Astrocyte of the cerebellum (primary cell): Measurements from ENCODE around the gene RHOA.
"Not testable (repeated sequence)": the region's sequence is repeated elsewhere in the genome, so short reads cannot be mapped to it uniquely, and the experiment has no call there.

Experiments used
- DNase-seq: peaks from one replicate; pipeline ENCODE4 v3.0.0-alpha.2; 2011; ENCODE audit warnings: low read depth
- H3K4me3 ChIP-seq: 2 replicates; pipeline ENCODE4 v1.5.1; 2011; ENCODE audit warnings: mild to moderate bottlenecking, low read depth, low read length, moderate library complexity
- CTCF ChIP-seq: IDR thresholded peaks from 2 replicates; pipeline ENCODE4 v1.5.1; 2012; ENCODE audit warnings: low read length, low read depth, moderate library complexity, mild to moderate bottlenecking; ENCODE audit errors: missing control alignments
- in situ Hi-C: cut with HindIII; loops from 2 replicates; pipeline ENCODE4 v1.10.0; 2017; ENCODE audit warnings: low sequenced_read_pairs

The RHOA gene

DNA sequence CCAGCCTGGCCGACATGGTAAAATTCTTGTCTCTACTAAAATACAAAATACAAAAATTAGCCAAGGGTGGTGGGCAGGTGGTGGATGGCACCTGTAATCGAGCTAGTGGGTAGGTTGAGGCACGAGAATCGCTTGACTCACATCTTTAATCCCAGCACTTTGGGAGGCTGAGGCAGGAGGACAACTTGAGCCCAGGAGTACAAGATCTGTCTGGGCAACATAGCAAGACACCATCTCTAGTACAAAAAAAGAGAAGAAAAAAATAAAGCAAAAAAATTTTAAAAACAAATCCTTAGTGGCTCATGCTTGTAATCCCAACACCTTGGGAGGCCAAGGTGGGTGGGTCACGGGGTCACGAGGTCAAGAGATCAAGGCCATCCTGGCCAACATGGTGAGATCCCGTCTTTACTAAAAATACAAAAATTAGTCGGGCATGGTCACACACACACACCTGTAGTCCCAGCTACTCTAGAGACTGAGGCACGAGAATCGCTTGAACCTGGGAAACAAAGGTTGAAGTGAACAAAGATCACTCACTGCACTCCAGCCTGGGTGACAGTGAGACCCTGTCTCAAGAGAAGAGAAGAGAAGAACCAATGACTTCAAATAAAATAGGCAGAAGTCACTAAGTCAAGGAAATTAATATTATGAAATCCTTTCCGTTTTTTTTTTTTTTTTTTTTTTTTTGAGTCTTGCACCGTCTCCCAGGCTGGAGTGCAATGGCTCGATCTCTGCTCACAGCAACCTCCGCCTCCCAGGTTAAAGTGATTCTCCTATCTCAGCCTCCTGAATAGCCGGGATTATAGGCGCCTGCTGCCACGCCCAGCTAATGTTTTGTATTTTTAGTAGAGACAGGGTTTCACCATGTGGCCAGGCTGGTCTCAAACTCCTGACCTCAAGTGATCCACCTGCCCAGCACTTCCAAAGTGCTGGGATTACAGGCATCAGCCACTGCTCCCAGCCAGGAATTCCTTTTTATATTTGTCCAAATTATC is 4.9 kb downstream of the RHOA start:
- no peak overlapping the region for H3K4me3 ChIP-seq
- no peak for TF ChIP-seq CTCF
- in situ Hi-C loops, result no loop called here
- no peak for DNase-seq

DNA sequence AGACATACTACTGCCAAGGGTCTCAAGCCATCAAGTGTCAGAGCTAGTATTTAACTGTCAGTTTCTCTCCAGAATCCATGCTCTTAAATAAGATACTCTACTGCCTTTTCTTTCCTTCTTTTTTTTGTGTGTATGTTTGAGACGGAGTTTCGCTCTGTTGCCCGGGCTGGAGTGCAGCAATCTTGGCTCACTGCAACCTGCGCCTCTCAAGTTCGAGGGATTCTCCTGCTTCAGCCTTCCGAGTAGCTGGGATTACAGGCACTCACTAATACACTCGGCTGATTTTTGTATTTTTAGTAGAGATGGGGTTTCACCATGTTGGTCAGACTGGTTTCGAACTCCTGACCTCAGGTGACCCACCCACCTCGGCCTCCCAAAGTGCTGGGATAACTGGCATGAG is 6.2 kb downstream of the RHOA start:
- H3K4me3 ChIP-seq, DNase-seq, in situ Hi-C loops: not testable (repeated sequence)

GRCh38 chr3:49403891-49404290 is 7.9 kb downstream of the RHOA start:
- no peak overlapping the region for H3K4me3 ChIP-seq
- TF ChIP-seq CTCF, result no peak
- in situ Hi-C loops, result no loop called here
- no peak for DNase-seq

DNA sequence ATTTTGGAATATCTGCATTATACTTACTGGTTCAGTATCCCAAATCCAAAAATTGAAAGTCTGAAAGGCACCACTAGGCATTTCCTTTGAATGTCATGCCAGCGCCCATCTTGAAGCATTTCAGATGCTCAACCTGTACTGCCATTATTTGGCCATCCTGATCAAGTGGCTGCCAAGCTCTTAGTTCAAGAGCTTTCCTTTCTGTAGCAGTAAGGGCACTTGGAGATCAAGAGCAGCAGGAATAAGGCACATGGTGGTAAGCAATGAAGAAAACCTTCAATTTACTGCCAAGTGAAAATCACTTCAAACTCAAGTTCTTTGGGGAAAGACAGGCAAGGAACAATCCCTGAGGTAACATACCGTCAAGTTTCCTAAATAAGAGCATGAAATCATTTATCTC is 10.0 kb downstream of the RHOA start:
- H3K4me3 ChIP-seq, result no peak overlapping the region
- no peak for DNase-seq
- no peak for TF ChIP-seq CTCF
- in situ Hi-C loops, result no loop called here

DNA sequence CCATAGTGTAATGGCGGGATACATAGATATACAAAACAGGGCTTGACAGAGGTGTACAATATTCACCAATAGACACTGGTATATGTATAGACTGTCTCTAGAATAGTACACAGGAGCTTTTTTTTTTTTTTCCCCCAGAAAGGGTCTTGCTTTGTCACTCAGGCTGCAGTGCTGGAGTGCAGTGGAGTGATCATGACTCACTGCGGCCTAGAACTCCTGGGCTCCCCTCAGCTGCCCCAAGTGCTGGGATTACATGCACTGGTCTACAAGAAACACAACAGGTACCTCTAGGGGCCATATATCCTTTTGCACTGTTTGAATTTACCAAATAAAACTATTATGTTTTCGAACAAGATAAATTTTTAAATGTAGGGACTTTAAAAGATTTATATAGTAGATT is 12.3 kb downstream of the RHOA start:
- H3K4me3 ChIP-seq, result no peak overlapping the region
- DNase-seq, result no peak
- in situ Hi-C loops, result no loop called here
- no peak for TF ChIP-seq CTCF

GRCh38 chr3:49397470-49397869 is 14.3 kb downstream of the RHOA start:
- in situ Hi-C loops, result no loop called here
- DNase-seq, result no peak
- no peak overlapping the region for H3K4me3 ChIP-seq
- TF ChIP-seq CTCF, result no peak

DNA sequence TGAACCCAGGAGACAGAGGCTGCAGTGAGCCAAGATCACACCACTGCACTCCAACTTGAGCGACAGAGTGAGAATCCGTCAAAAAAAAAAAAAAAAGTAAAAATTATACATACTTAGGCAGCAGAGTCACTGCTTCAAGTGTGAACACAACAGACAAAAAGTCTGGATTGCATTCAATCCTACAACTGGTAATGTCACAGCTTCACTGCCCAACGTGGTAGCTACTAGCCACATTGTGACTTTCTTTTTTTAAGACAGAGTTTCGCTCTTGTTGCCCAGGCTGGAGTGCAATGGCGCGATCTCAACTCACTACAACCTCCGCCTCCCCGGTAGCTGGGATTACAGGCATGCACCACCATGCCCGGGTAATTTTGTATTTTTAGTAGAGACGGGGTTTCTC is 20.5 kb downstream of the RHOA start:
- H3K4me3 ChIP-seq, in situ Hi-C loops, DNase-seq: not testable (repeated sequence)

GRCh38 chr3:49389297-49389696 is 22.5 kb downstream of the RHOA start:
- no peak for DNase-seq
- no peak overlapping the region for H3K4me3 ChIP-seq
- no peak for TF ChIP-seq CTCF
- in situ Hi-C loops, result no loop called here
